ENCODE data around the gene CNPY1. TPM values are rescaled to one million over a fixed set of nuclear protein-coding genes. Genes with fewer than 3 reads are reported as not detected.
A peak's percentile ranks its signal among the peaks of the same experiment; 100 is the strongest.

CNPY1 gene
- polyA plus RNA-seq, 2 of the 4 experiments (the other 2 are of a cell fraction), result not detected

GRCh38 chr7:155545348-155545747 lies 1.0 kb downstream of the CNPY1 start:
- Histone ChIP-seq H3K4me1 (no peaks in the 10 kb centered on the region), H3K4me2 (no peak overlapping the region), H3K4me3 (no peak overlapping the region), H3K9me3 (no peaks in the 10 kb centered on the region), H3K27ac (no peak overlapping the region)
- DNase-seq (ENCODE audit: low read depth in 1 of 2, low spot score in 1 of 2) (no peak), ATAC-seq (peak in 1 of 2 experiments; percentile 32; a peak in 2 of 6 replicates), FAIRE-seq (no peak)
- WGBS (ENCODE audit: missing lambda C conversion rate), result 56% methylated on average over 8 of the region's 9 CpGs
- TF ChIP-seq MYC (IDR thresholded peaks at IDR 0.05; ENCODE audit: borderline replicate concordance, low read length) (no peak), FOSL2 (IDR thresholded peaks at IDR 0.05) (no peak), FOSL2 (CRISPR knock-in tag; IDR thresholded peaks at IDR 0.05) (no peak), MAFK (IDR thresholded peaks at IDR 0.05; ENCODE audit: partially characterized antibody) (no peak), MAZ (IDR thresholded peaks at IDR 0.05; ENCODE audit: borderline replicate concordance, low read depth, low read length) (no peak), RAD21 (conservative IDR thresholded peaks at IDR 0.05 in 1 of 2, IDR thresholded peaks at IDR 0.05 in 1 of 2) (0 out of 5 replicates have a peak, but pooled peaks of 1 of the 2 experiments have one; percentile 1)
- TF ChIP-seq, protein P1, sequence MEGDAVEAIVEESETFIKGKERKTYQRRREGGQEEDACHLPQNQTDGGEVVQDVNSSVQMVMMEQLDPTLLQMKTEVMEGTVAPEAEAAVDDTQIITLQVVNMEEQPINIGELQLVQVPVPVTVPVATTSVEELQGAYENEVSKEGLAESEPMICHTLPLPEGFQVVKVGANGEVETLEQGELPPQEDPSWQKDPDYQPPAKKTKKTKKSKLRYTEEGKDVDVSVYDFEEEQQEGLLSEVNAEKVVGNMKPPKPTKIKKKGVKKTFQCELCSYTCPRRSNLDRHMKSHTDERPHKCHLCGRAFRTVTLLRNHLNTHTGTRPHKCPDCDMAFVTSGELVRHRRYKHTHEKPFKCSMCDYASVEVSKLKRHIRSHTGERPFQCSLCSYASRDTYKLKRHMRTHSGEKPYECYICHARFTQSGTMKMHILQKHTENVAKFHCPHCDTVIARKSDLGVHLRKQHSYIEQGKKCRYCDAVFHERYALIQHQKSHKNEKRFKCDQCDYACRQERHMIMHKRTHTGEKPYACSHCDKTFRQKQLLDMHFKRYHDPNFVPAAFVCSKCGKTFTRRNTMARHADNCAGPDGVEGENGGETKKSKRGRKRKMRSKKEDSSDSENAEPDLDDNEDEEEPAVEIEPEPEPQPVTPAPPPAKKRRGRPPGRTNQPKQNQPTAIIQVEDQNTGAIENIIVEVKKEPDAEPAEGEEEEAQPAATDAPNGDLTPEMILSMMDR (IDR thresholded peaks at IDR 0.05), result peak; percentile 21; the same call in 2 of the 3 replicates
- TF ChIP-seq, protein P2, sequence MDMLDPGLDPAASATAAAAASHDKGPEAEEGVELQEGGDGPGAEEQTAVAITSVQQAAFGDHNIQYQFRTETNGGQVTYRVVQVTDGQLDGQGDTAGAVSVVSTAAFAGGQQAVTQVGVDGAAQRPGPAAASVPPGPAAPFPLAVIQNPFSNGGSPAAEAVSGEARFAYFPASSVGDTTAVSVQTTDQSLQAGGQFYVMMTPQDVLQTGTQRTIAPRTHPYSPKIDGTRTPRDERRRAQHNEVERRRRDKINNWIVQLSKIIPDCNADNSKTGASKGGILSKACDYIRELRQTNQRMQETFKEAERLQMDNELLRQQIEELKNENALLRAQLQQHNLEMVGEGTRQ (IDR thresholded peaks at IDR 0.05), result no peak
- ChIA-PET POLR2A (no interaction called here), CTCF (interaction anchor here (1.0 to 4.2 kb wide), 5 partner anchors 9 to 223 kb away, joined by 3 to 21 read pairs (median 4); no protein-coding TSS in a partner anchor)

GRCh38 chr7:155544485-155544884 lies 1.9 kb downstream of the CNPY1 start:
- Histone ChIP-seq H3K4me2 (no peak overlapping the region), H3K4me3 (no peak overlapping the region), H3K27ac (no peak overlapping the region), H3K4me1 (no peaks in the 10 kb centered on the region), H3K9me3 (no peaks in the 10 kb centered on the region)
- no peak for TF ChIP-seq SREBF2 (IDR thresholded peaks at IDR 0.05)
- TF ChIP-seq SMC3 (IDR thresholded peaks at IDR 0.05), result no peak
- no peak for TF ChIP-seq HOXB5 (CRISPR knock-in tag; IDR thresholded peaks at IDR 0.05)
- no peak for TF ChIP-seq TFCP2L1 (CRISPR knock-in tag; IDR thresholded peaks at IDR 0.05)
- TF ChIP-seq CHD4 (IDR thresholded peaks at IDR 0.05; ENCODE audit: borderline replicate concordance), result no peak
- TF ChIP-seq EP300 (IDR thresholded peaks at IDR 0.05), result no peak
- no peak for TF ChIP-seq RFX5 (IDR thresholded peaks at IDR 0.05)
- TF ChIP-seq E2F6 (IDR thresholded peaks at IDR 0.05; ENCODE audit: borderline replicate concordance, low read depth), result no peak
- no peak for TF ChIP-seq ESRRA (IDR thresholded peaks at IDR 0.05; ENCODE audit: borderline replicate concordance, low read length)
- TF ChIP-seq RNF2 (IDR thresholded peaks at IDR 0.05; ENCODE audit: borderline replicate concordance, low read depth), result no peak
- no peak for TF ChIP-seq KDM1A (IDR thresholded peaks at IDR 0.05; ENCODE audit: low read depth)
- TF ChIP-seq, protein P3, sequence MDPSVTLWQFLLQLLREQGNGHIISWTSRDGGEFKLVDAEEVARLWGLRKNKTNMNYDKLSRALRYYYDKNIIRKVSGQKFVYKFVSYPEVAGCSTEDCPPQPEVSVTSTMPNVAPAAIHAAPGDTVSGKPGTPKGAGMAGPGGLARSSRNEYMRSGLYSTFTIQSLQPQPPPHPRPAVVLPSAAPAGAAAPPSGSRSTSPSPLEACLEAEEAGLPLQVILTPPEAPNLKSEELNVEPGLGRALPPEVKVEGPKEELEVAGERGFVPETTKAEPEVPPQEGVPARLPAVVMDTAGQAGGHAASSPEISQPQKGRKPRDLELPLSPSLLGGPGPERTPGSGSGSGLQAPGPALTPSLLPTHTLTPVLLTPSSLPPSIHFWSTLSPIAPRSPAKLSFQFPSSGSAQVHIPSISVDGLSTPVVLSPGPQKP (IDR thresholded peaks at IDR 0.05; ENCODE audit: low read depth, low read length), result no peak
- TF ChIP-seq ZNF302 (CRISPR knock-in tag; IDR thresholded peaks at IDR 0.05), result no peak
- TF ChIP-seq MAZ (IDR thresholded peaks at IDR 0.05; ENCODE audit: borderline replicate concordance, low read depth, low read length), result no peak
- no peak for TF ChIP-seq JUN (IDR thresholded peaks at IDR 0.05)
- TF ChIP-seq ATOH8 (CRISPR knock-in tag; IDR thresholded peaks at IDR 0.05; ENCODE audit: low read depth), result no peak
- TF ChIP-seq NR3C1 (IDR thresholded peaks at IDR 0.05), result no peak
- TF ChIP-seq MYC (IDR thresholded peaks at IDR 0.05; ENCODE audit: borderline replicate concordance, low read length), result no peak
- TF ChIP-seq ZC3H11A (IDR thresholded peaks at IDR 0.05), result no peak
- TF ChIP-seq PBX3 (IDR thresholded peaks at IDR 0.05), result no peak
- ChIA-PET POLR2A (no interaction called here), CTCF (interaction anchor here (1.0 to 4.2 kb wide), 4 partner anchors 10 to 224 kb away, joined by 3 to 21 read pairs (median 4); no protein-coding TSS in a partner anchor)
- no peak for DNase-seq (ENCODE audit: low read depth in 1 of 2, low spot score in 1 of 2)
- 16% methylated on average over 3 of the region's 7 CpGs for WGBS (ENCODE audit: missing lambda C conversion rate)
- ATAC-seq, result peak in 1 of 2 experiments; percentile 17; a peak in 2 of 6 replicates
- no peak for FAIRE-seq
